Lower lobe of right lung (tissue), 2 donors: ENCODE data around the gene RAP1A. TPM values are rescaled to one million over a fixed set of nuclear protein-coding genes. Genes with fewer than 3 reads are reported as not detected.

Experiments
- ATAC-seq, 2 donors: fragments of 200-7000 bp; cut with Tn5 transposase; one replicate each; pipeline ENCODE4 v1.9.1; 2020 to 2022; ENCODE audit warnings: mild to moderate bottlenecking in 2 of 2, moderate library complexity in 2 of 2
- DNase-seq: peaks from one replicate; pipeline ENCODE4 v3.0.0-alpha.2; 2020
- H3K27ac ChIP-seq: fragments of 200-600 bp; one replicate; pipeline ENCODE4 v1.8.0; 2022
- H3K27me3 ChIP-seq: fragments of 200-600 bp; one replicate; pipeline ENCODE4 v1.8.0; 2022; ENCODE audit warnings: low read depth
- H3K36me3 ChIP-seq: fragments of 200-600 bp; one replicate; pipeline ENCODE4 v1.8.0; 2022; ENCODE audit warnings: mild to moderate bottlenecking
- H3K4me1 ChIP-seq: fragments of 200-600 bp; one replicate; pipeline ENCODE4 v1.8.0; 2022
- H3K4me3 ChIP-seq: fragments of 200-600 bp; one replicate; pipeline ENCODE4 v1.8.0; 2022; ENCODE audit warnings: mild to moderate bottlenecking
- H3K9me3 ChIP-seq: fragments of 200-600 bp; one replicate; pipeline ENCODE4 v1.8.0; 2022
- CTCF ChIP-seq: fragments of 200-600 bp; IDR thresholded peaks from one replicate; pipeline ENCODE4 v1.8.0; 2022; ENCODE audit warnings: antibody characterized with exemption, mild to moderate bottlenecking
- intact Hi-C: fragments of 100-400 bp; cut with DNase I; formaldehyde crosslinking; loops from one replicate; pipeline ENCODE4 v1.11.0; 2022
- total RNA-seq: library from RNA; stranded (reverse); fragmentation: NEBNext Ultra II Directional; extraction: Animal tissue kit (Norgen Biotek cat#: 25700); gene quantifications from one replicate; pipeline ENCODE4 v1.2.1, GENCODE V29; 2021
- donor health status: DM: no; HTN: yes; CAD: no; lungs with severe emphysema.

The RAP1A gene
- total RNA-seq, 1 donor from 2014 or later: 134 TPM

DNA sequence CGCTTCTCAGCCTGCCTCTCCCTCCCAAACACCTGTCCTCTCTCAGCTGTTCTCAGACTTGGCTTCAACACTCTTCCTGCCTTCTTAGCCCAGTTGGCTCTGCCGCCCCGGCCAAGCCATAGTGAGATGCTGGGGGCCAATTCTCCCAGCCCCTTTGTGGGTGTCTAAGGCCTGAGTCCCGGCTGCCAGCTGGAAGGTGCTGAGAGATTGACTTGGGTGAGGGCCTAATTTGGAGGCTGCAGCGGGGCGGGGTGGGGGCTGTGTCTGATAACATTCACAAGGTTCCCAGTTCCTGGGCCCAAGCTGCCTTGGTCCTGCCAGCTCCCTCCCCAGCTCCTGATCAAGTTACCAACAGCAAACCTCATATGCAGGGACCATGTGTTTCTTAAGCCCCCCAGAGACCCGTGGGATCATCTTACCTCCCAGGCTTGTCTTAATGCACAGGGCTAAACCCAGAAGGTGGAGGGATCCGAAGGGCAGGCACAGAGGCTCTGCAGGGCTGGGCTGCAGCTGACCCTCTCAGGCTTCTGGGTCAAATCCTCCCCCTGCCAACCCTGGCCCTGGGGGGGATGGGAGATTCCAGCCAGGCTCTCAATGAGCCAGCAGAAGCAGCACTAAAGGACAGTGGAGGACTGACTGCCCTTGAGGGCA, 109.8 kb downstream of the RAP1A start:
- Histone ChIP-seq H3K36me3 (peaks cover 8% of the 10 kb centered on the region), H3K27me3 (no peaks in the 10 kb centered on the region), H3K4me1 (peaks cover 19% of the 10 kb centered on the region), H3K9me3 (no peaks in the 10 kb centered on the region), H3K4me3 (no peak overlapping the region), H3K27ac (no peak overlapping the region)
- TF ChIP-seq CTCF: no peak
- ATAC-seq (no peak), DNase-seq (no peak)
- intact Hi-C loops: no loop called here

- ATAC-seq (no peak), DNase-seq (no peak)
- H3K36me3 ChIP-seq: peaks cover 8% of the 10 kb centered on the region
- H3K4me1 ChIP-seq: peaks cover 25% of the 10 kb centered on the region
- H3K27me3 ChIP-seq: no peaks in the 10 kb centered on the region
- TF ChIP-seq CTCF: no peak
- H3K4me3 ChIP-seq: no peak overlapping the region
- no peaks in the 10 kb centered on the region for H3K9me3 ChIP-seq
- H3K27ac ChIP-seq: no peak overlapping the region
- intact Hi-C loops: no loop called here
Measured at GRCh38 chr1:111729946-111730681, 110.5 kb downstream of the RAP1A start.

GRCh38 chr1:111730706-111731105, 111.1 kb downstream of the RAP1A start:
- Histone ChIP-seq H3K36me3 (peaks cover 8% of the 10 kb centered on the region), H3K27me3 (no peaks in the 10 kb centered on the region), H3K9me3 (no peaks in the 10 kb centered on the region), H3K4me1 (peaks cover 25% of the 10 kb centered on the region), H3K4me3 (no peak overlapping the region), H3K27ac (no peak overlapping the region)
- intact Hi-C loops: no loop called here
- no peak for TF ChIP-seq CTCF
- DNase-seq: no peak
- ATAC-seq: no peak

DNA sequence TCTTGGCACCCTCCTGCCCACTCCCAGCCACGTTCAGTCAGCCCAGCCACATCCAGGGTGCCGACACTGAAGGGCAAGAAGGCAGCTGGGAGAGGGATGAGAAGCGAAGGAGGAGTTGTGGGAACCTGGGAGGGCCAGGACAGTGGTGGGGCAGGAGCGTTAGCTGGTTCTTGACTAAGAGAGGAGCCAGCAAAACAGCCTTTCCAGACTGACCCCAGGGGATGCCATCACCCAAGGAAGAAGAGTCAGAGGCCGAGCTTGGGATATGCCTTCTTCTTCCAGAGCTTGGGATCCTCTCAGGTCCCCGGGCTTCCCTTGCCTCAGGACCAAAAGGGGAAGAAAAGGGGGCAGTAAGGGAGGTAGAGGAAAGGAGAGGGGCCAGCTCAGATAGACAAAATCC, 112.4 kb downstream of the RAP1A start:
- H3K9me3 ChIP-seq: no peaks in the 10 kb centered on the region
- intact Hi-C loops: no loop called here
- H3K27ac ChIP-seq: no peak overlapping the region
- H3K4me3 ChIP-seq: no peak overlapping the region
- TF ChIP-seq CTCF: no peak
- peaks cover 30% of the 10 kb centered on the region for H3K4me1 ChIP-seq
- DNase-seq (no peak), ATAC-seq (no peak)
- H3K27me3 ChIP-seq: no peaks in the 10 kb centered on the region
- peaks cover 5% of the 10 kb centered on the region for H3K36me3 ChIP-seq

DNA sequence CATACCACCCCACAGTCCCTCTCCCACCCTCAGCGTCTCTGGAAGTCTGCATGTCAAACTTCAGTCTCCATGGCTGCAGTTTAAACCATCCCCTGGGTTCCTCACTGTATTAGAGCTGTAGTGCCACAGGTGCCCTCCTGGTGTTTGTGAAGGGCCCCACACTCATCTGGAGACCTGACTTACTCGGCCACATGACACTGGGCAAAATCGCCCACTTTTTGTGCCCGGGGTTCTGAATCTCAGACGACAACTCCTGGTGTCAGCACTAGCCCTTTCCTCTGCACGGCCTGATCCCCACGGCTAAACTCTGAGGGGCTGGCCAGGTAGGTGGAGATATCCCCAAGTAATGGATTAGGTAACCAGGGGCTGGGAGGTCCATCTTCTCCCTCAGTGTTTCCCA, 113.1 kb downstream of the RAP1A start:
- intact Hi-C loops: no loop called here
- Histone ChIP-seq H3K9me3 (no peaks in the 10 kb centered on the region), H3K4me3 (no peak overlapping the region), H3K27ac (peak overlapping the region; percentile 75), H3K27me3 (no peaks in the 10 kb centered on the region), H3K36me3 (no peaks in the 10 kb centered on the region), H3K4me1 (peaks cover 38% of the 10 kb centered on the region)
- DNase-seq: no peak
- ATAC-seq: no peak
- no peak for TF ChIP-seq CTCF
